ENCODE measurements around the gene KRTAP4-5.

DNA sequence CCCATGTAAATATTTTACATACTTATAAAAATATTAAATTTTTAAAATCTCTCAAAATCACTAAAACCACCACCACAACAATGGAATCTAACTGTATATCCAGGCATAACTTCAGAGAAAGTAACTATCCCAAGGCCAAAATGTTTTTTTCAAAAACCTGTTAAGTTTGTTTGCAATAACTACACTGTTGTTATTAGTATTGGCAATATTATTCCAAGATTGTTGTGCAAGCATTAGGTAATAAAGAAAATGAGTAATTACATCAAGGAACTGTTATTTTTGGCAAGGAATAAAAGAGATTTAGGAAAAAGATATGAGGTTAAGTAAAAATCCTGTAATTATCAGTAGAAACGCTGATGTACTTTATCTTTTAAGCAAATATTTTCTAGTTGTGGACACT, 22.3 kb downstream of the KRTAP4-5 start:
- TF ChIP-seq REST (IDR thresholded peaks at IDR 0.05; ENCODE audit: insufficient read depth in 1 of 2, low read depth in 2 of 2, low read length in 2 of 2) = no peak
- TF ChIP-seq SIN3A (IDR thresholded peaks at IDR 0.05; ENCODE audit: borderline replicate concordance, insufficient read depth, low read length) = no peak
- TF ChIP-seq POLR2AphosphoS5 (IDR thresholded peaks at IDR 0.05; ENCODE audit: low read depth, low read length) = no peak
- no peak for TF ChIP-seq TAF1 (IDR thresholded peaks at IDR 0.05; ENCODE audit: borderline replicate concordance, insufficient read depth, low read length)

All from PFSK-1 (cell line).